Trophoblast cell (in vitro differentiated cells and primary cell): Measurements from ENCODE around the gene PRR14L.
"Not testable (repeated sequence)": the region's sequence is repeated elsewhere in the genome, so short reads cannot be mapped to it uniquely, and the experiment has no call there.

Experiments
- DNase-seq, 2 donors: peaks; one replicate each; pipeline ENCODE4 v3.0.0-alpha.2; 2016
- H2AFZ ChIP-seq: 2 replicates; pipeline ENCODE4 v1.6.1; 2013; ENCODE audit warnings: low read length, moderate library complexity, mild to moderate bottlenecking; ENCODE audit not compliant: insufficient read depth, poor library complexity
- H2AK5ac ChIP-seq: 2 replicates; pipeline ENCODE4 v1.6.1; 2013; ENCODE audit warnings: mild to moderate bottlenecking, low read length
- H2BK120ac ChIP-seq: 2 replicates; pipeline ENCODE4 v1.6.1; 2013; ENCODE audit warnings: low read length, mild to moderate bottlenecking, moderate library complexity; ENCODE audit not compliant: insufficient read depth, poor library complexity
- H2BK12ac ChIP-seq: 2 replicates; pipeline ENCODE4 v1.6.1; 2013; ENCODE audit warnings: mild to moderate bottlenecking, low read length, moderate library complexity
- H2BK5ac ChIP-seq: 2 replicates; pipeline ENCODE4 v1.6.1; 2013; ENCODE audit warnings: low read length, low read depth, moderate library complexity, mild to moderate bottlenecking; ENCODE audit not compliant: poor library complexity
- H3K14ac ChIP-seq: 2 replicates; pipeline ENCODE4 v1.6.1; 2013; ENCODE audit warnings: mild to moderate bottlenecking, low read length
- H3K18ac ChIP-seq: 2 replicates; pipeline ENCODE4 v1.6.1; 2013; ENCODE audit warnings: mild to moderate bottlenecking, low read length
- H3K23ac ChIP-seq: 2 replicates; pipeline ENCODE4 v1.6.1; 2013; ENCODE audit warnings: low read length
- H3K27ac ChIP-seq: 2 replicates; pipeline ENCODE4 v1.5.1; 2013; ENCODE audit warnings: low read depth, mild to moderate bottlenecking, inconsistent platforms, low read length, moderate library complexity
- H3K27me3 ChIP-seq: 2 replicates; pipeline ENCODE4 v1.6.1; 2013; ENCODE audit warnings: inconsistent platforms, mild to moderate bottlenecking, low read length, moderate library complexity; ENCODE audit not compliant: insufficient read depth
- H3K36me3 ChIP-seq, 2 experiments: 1 replicate in 1 of 2; 2 replicates in 1 of 2; pipeline ENCODE4 v1.6.1; 2013; ENCODE audit warnings: low read length in 2 of 2, mild to moderate bottlenecking in 2 of 2, moderate library complexity in 1 of 2; ENCODE audit not compliant: insufficient read depth in 2 of 2, control insufficient read depth in 1 of 2
- H3K4ac ChIP-seq: 2 replicates; pipeline ENCODE4 v1.6.1; 2013; ENCODE audit warnings: low read depth, mild to moderate bottlenecking, low read length, moderate library complexity
- H3K4me1 ChIP-seq, 2 experiments: 1 replicate in 1 of 2; 2 replicates in 1 of 2; pipeline ENCODE4 v1.6.1; 2013; ENCODE audit warnings: low read length in 2 of 2, mild to moderate bottlenecking in 2 of 2, moderate library complexity in 1 of 2; ENCODE audit not compliant: insufficient read depth in 2 of 2, control insufficient read depth in 1 of 2
- H3K4me2 ChIP-seq: 2 replicates; pipeline ENCODE4 v1.6.1; 2013; ENCODE audit warnings: inconsistent platforms, mild to moderate bottlenecking, low read length, moderate library complexity
- H3K4me3 ChIP-seq: 2 replicates; pipeline ENCODE4 v1.5.1; 2013; ENCODE audit warnings: mild to moderate bottlenecking, low read depth, low read length, inconsistent platforms
- H3K79me1 ChIP-seq: one replicate; pipeline ENCODE4 v1.6.1; 2013; ENCODE audit warnings: low read length
- H3K79me2 ChIP-seq: 2 replicates; pipeline ENCODE4 v1.6.1; 2013; ENCODE audit warnings: low read length, mild to moderate bottlenecking; ENCODE audit not compliant: control insufficient read depth, insufficient read depth, poor library complexity
- H3K9ac ChIP-seq: 2 replicates; pipeline ENCODE4 v1.6.1; 2013; ENCODE audit warnings: mild to moderate bottlenecking, low read length
- H3K9me3 ChIP-seq: 2 replicates; pipeline ENCODE4 v1.6.1; 2013; ENCODE audit warnings: low read depth, mild to moderate bottlenecking, control low read depth, inconsistent platforms, low read length; ENCODE audit not compliant: insufficient read depth
- H4K12ac ChIP-seq: 2 replicates; pipeline ENCODE4 v1.6.1; 2013; ENCODE audit warnings: low read depth, mild to moderate bottlenecking, low read length, moderate library complexity
- H4K8ac ChIP-seq: 2 replicates; pipeline ENCODE4 v1.6.1; 2013; ENCODE audit warnings: low read depth, mild to moderate bottlenecking, low read length, moderate library complexity
- H4K91ac ChIP-seq: one replicate; pipeline ENCODE4 v1.6.1; 2013; ENCODE audit warnings: low read depth, mild to moderate bottlenecking, low read length, moderate library complexity
- WGBS: extraction: QIAGEN DNeasy Blood & Tissue Kit; methylation state at CpG from one replicate; pipeline ENCODE4 v1.1.7; 2013; ENCODE audit warnings: missing lambda C conversion rate; ENCODE audit not compliant: insufficient read length, insufficient coverage; ENCODE audit errors: extremely low coverage; 5-methylcytosine and 5-hydroxymethylcytosine counted together

PRR14L gene

GRCh38 chr22:31719850-31720471 is 30.0 kb downstream of the PRR14L start:
- DNase-seq, result no peak
- no peak overlapping the region for H2BK12ac ChIP-seq
- no CpG with 5 or more reads among the region's 7 CpGs for WGBS
- no peaks in the 10 kb centered on the region for H3K4me1 ChIP-seq
- no peak overlapping the region for H3K14ac ChIP-seq
- H3K27me3 ChIP-seq, result no peaks in the 10 kb centered on the region
- H4K91ac ChIP-seq, result no peak overlapping the region
- no peak overlapping the region for H3K18ac ChIP-seq
- no peaks in the 10 kb centered on the region for H3K79me2 ChIP-seq
- no peaks in the 10 kb centered on the region for H3K9me3 ChIP-seq
- H4K8ac ChIP-seq, result no peak overlapping the region
- no peak overlapping the region for H4K12ac ChIP-seq
- H2AFZ ChIP-seq, result no peak overlapping the region
- peaks cover 22 to 37% of the 10 kb centered on the region in 2 experiments for H3K36me3 ChIP-seq
- H2BK120ac ChIP-seq, result no peak overlapping the region
- H2AK5ac ChIP-seq, result no peak overlapping the region
- H2BK5ac ChIP-seq, result no peak overlapping the region
- no peak overlapping the region for H3K9ac ChIP-seq
- H3K27ac ChIP-seq, result no peak overlapping the region
- H3K4me3 ChIP-seq, result no peak overlapping the region
- H3K4me2 ChIP-seq, result no peak overlapping the region
- no peak overlapping the region for H3K23ac ChIP-seq
- no peak overlapping the region for H3K4ac ChIP-seq
- no peaks in the 10 kb centered on the region for H3K79me1 ChIP-seq

- no peaks in the 10 kb centered on the region for H3K79me1 ChIP-seq
- no peak overlapping the region for H3K14ac ChIP-seq
- H3K4me1 ChIP-seq, result no peaks in the 10 kb centered on the region
- H2AFZ ChIP-seq, result no peak overlapping the region
- no peak overlapping the region for H3K27ac ChIP-seq
- H3K79me2 ChIP-seq, result no peaks in the 10 kb centered on the region
- no peak overlapping the region for H3K4me3 ChIP-seq
- no peak for DNase-seq
- H3K9ac ChIP-seq, result no peak overlapping the region
- H3K36me3 ChIP-seq, result peaks cover 20 to 48% of the 10 kb centered on the region in 2 experiments
- no peak overlapping the region for H3K4ac ChIP-seq
- WGBS, result no CpG with 5 or more reads among the region's 5 CpGs
- H3K23ac ChIP-seq, result no peak overlapping the region
- no peak overlapping the region for H4K91ac ChIP-seq
- H3K27me3 ChIP-seq, result no peaks in the 10 kb centered on the region
- H4K12ac ChIP-seq, result no peak overlapping the region
- no peak overlapping the region for H3K18ac ChIP-seq
- no peak overlapping the region for H4K8ac ChIP-seq
- H2AK5ac ChIP-seq, result no peak overlapping the region
- no peak overlapping the region for H2BK12ac ChIP-seq
- H3K9me3 ChIP-seq, result no peaks in the 10 kb centered on the region
- H2BK5ac ChIP-seq, result no peak overlapping the region
- H3K4me2 ChIP-seq, result no peak overlapping the region
- no peak overlapping the region for H2BK120ac ChIP-seq
Measured at GRCh38 chr22:31715147-31715778, 34.7 kb downstream of the PRR14L start.

GRCh38 chr22:31711226-31711625 is 38.7 kb downstream of the PRR14L start:
- not testable (repeated sequence) for H3K27ac ChIP-seq, H3K79me2 ChIP-seq, H3K4ac ChIP-seq, H4K91ac ChIP-seq, H3K27me3 ChIP-seq, H2BK5ac ChIP-seq, H4K8ac ChIP-seq, H3K79me1 ChIP-seq, H3K18ac ChIP-seq, H3K9me3 ChIP-seq, H3K4me2 ChIP-seq, H3K23ac ChIP-seq, H3K9ac ChIP-seq, H2BK120ac ChIP-seq, H3K4me1 ChIP-seq, H2AK5ac ChIP-seq, H4K12ac ChIP-seq, H2BK12ac ChIP-seq, H3K14ac ChIP-seq, H3K4me3 ChIP-seq, H2AFZ ChIP-seq
- whole genome bisulfite sequencing, result no CpG with 5 or more reads among the region's 12 CpGs
- peaks cover 29 to 51% of the 10 kb centered on the region in 2 experiments for H3K36me3 ChIP-seq
- DNase-seq, result peak; percentile 45 to 58

GRCh38 chr22:31707519-31707918 is 42.4 kb downstream of the PRR14L start:
- Histone ChIP-seq H2AFZ (no peak overlapping the region), H3K4me3 (no peak overlapping the region), H3K23ac (no peak overlapping the region), H3K79me1 (no peaks in the 10 kb centered on the region), H3K27ac (no peak overlapping the region), H3K9me3 (no peaks in the 10 kb centered on the region), H4K91ac (no peak overlapping the region), H4K8ac (no peak overlapping the region), H2BK12ac (no peak overlapping the region), H3K36me3 (peaks cover 38 to 39% of the 10 kb centered on the region in 2 experiments), H2AK5ac (no peak overlapping the region), H3K14ac (no peak overlapping the region), H3K4ac (no peak overlapping the region), H3K27me3 (no peaks in the 10 kb centered on the region), H2BK120ac (no peak overlapping the region), H4K12ac (no peak overlapping the region), H3K4me1 (no peaks in the 10 kb centered on the region), H2BK5ac (no peak overlapping the region), H3K9ac (no peak overlapping the region), H3K4me2 (no peak overlapping the region), H3K79me2 (no peaks in the 10 kb centered on the region), H3K18ac (no peak overlapping the region)
- no CpG with 5 or more reads among the region's 8 CpGs for WGBS
- DNase-seq, result no peak
